Ramos (cell line): ENCODE results near the gene RNASEH2A.

Source experiments
- in situ Hi-C: fragments of 300-500 bp; cut with MboI; formaldehyde crosslinking; loops from one replicate; pipeline ENCODE4 v1.14.3; 2022; ENCODE audit warnings: low sequenced_read_pairs; ENCODE audit not compliant: unreplicated experiment

The RNASEH2A gene

DNA sequence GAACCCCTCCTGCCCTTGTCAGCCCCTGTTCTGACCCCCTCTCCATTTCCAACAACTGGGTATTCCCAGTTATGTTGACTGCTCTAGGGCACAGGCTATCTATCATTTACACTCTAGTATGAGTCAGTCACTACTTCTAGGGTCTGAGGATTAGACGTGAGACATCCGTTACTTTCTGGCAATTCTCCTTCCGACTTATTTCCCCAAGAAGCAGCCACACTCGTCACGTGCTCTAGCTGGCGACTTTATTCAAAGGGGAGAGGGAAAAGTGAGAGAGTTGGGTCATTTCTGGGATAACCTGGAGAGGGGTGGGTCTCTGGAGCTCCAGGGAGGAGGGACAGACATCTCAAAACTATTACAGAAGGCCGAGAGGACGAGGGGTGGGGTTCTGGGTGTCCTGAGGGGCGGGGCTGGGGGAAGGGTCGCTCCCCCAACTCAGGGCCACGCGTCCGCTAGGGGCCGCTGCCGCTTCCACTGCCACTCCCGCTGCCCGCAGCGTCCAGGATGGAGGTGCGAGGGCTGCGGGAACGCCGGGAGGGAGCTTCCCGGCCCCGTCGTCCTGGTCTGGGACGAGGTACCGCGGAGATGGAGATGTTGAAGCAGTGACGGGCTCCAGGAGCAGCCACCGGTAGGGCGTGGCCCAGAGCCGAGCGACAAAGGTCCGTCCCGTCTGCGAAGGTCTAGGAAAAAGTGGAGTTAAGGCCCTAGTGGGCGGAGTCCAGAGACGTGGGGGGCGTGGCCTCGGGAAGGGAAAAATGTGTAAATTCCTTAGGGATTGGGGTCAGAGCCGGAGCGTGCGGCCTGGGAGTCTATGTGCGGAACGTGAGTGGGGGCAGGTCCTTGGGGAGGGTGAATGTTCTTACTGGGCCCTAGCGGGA lies 19.1 kb downstream of the RNASEH2A start:
- in situ Hi-C loops = no loop called here

GRCh38 chr19:12828494-12828893 lies 22.1 kb downstream of the RNASEH2A start:
- in situ Hi-C loops = no loop called here

DNA sequence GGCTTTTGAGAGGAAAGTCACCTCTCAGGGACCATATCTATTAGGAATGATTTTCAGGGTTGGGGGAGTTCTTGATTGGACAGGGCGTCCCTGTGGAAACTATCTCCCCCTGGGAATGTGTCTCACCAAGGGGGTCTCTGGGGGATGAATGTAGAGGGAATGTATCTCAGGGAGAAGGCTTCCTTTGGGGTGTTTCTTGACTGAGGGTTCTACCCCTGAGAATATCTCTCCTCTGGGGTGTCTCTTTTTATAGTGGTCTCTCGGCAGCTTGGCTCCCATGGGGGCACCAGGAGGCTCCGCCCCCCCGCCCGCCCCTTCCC lies 27.0 kb downstream of the RNASEH2A start:
- in situ Hi-C loops = no loop called here

DNA sequence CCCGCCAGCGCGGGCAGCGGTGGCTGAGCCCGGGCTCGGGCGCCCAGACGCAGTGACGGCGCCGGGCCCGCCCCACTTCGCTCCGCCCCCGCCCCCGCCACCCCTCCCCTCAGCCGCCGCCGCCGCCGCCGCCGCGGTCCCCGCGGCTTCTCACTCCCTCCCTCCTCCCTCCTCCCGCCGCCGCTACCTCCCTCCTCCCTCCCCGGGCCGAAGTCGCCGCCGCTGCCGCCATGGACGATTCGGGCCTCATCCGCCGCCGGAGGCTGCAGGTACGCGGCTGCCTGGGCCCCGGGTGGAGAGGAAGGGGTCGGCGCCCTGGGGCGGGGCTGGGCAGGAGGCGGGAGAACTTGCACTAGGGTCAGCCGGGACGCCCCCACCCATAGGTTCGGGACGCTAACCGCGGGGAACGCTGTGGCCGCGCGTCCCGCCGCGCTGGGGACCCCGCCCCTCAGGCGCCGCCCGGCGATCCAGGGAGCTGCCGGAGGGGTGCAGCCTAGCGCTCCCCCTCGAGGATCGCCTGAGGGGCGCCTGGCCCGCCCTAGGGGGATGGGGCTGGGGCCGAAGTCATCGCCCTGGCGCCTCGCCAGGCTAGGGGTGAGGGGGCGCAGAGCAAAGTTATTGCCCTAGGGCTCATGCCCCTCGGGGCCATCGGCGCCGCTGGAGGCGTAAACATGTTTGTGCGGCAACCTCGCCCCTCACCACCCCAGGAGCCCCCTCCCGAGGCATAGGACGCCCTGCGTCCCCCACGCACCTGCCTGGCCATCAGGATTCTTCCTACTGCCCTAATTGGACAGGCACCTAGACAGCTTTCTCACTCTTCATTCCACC lies 27.6 kb downstream of the RNASEH2A start:
- in situ Hi-C loops = no loop called here

- in situ Hi-C loops = no loop called here
Measured at GRCh38 chr19:12834566-12834943, 28.2 kb downstream of the RNASEH2A start, which contains the start of gene RTBDN. Gene RTBDN (minus strand): TSS chr19:12834579. CDS start chr19:12829979, 4,600 bp downstream.

GRCh38 chr19:12834976-12835757 lies 28.8 kb downstream of the RNASEH2A start:
- in situ Hi-C loops = no loop called here

DNA sequence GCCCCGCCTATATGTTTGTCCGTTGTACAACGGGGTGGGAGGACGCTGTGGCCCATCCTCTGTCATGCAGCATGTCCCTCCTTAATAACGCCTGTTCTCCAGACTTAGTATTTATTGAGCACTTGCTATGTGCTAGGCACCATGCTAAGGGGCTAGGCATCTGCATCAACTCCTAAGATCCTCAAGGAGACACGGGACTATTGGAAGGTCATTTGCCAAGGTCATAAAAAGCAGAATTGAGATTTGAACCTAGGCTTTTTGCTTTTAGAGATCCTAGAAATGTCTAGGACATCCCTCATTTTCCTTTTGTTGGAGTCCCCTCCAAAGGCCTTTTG lies 30.1 kb downstream of the RNASEH2A start:
- in situ Hi-C loops = no loop called here

DNA sequence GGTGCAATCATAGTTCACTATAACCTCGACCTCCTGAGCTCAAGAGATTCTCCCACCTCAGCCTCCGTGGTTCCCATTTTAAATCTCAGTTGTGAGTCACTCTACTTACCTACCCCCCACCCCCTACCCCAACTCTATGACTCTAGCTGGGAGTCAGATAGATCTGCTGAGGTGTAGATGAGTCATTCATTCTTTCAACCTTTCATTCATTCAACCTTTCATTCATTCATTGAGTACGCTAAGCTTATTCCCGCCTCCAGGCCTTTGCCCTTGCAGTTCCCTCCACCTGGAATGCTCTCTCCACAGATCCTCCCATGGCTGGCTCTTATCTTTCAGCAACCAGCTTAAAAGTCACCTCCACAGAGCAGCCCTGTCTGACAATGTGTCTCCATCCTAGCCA lies 30.8 kb downstream of the RNASEH2A start:
- in situ Hi-C loops = no loop called here

- in situ Hi-C loops = no loop called here
Measured at GRCh38 chr19:12838182-12838885, 31.9 kb downstream of the RNASEH2A start, which contains the start of gene MAST1. Gene MAST1 (plus strand): TSS chr19:12838515. CDS start chr19:12838573, 58 bp downstream.

GRCh38 chr19:12838886-12839756 lies 32.7 kb downstream of the RNASEH2A start:
- in situ Hi-C loops = no loop called here

DNA sequence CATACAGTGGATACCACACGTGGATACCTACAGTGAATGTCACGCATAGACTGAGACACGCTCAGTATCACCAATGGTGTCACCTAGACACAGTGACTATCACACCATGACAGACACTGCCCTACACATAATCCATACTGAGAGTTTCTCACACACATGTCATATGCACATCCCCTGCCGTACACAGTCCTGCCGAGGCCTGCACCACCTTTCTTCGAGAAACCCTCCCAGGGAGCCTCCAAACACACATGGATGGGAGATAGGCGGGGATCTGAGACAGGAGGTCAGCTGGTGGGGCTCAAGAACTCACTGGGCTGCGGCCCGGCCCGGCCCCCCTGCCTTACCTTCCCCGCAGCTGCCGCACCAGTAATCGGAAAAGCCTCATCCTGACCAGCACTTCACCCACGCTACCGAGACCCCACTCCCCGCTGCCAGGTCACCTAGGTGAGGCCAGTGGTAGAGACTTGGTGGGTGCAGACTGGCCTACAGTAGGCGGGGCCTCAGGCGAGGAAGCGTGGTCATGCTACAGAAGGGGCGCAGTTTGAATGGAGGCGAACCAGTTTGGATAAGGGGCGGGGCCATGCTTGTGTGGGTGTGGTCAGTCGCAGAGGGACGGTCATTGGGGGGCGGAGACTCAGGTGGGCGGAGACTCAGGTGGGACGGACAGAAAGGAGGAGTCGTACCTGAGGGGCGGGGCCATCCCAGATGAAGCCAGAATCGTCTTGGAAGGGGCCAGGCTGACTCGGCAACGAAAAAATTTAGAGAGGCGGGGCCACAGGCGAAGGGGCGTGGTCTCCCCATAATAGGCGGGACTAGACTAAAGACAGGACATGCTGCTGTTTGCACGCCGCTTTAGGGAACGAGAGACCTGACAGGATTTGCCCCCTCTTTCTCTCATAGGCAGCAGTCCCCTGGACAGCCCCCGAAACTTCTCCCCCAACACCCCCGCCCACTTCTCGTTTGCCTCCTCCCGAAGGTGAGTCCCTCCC lies 34.0 kb downstream of the RNASEH2A start:
- in situ Hi-C loops = no loop called here

- in situ Hi-C loops = no loop called here
Measured at GRCh38 chr19:12841094-12841493, 34.7 kb downstream of the RNASEH2A start.

GRCh38 chr19:12842511-12842910 lies 36.1 kb downstream of the RNASEH2A start:
- in situ Hi-C loops = no loop called here

- in situ Hi-C loops = no loop called here
Measured at GRCh38 chr19:12843328-12843727, 36.9 kb downstream of the RNASEH2A start.

- in situ Hi-C loops = no loop called here
Measured at GRCh38 chr19:12843999-12844732, 37.8 kb downstream of the RNASEH2A start.

GRCh38 chr19:12846613-12847012 lies 40.2 kb downstream of the RNASEH2A start:
- in situ Hi-C loops = loop anchor here (5.0 kb wide), 1 partner anchor 84 kb away; no protein-coding TSS in a partner anchor
